Transverse colon (tissue), 4 donors: ENCODE measurements around the gene NFASC.

Experiments
- CTCF ChIP-seq, 5 experiments: fragments of 200-600 bp in 3 of 5; fragments of 450-650 bp in 2 of 5; sonication (generic) in 3 of 5; IDR thresholded peaks; 1 replicate in 2 of 5; 2 replicates in 3 of 5; pipeline ENCODE4 v1.5.1; 2016 to 2017; ENCODE audit warnings: antibody characterized with exemption in 5 of 5, inconsistent platforms in 3 of 5, mild to moderate bottlenecking in 2 of 5, moderate library complexity in 1 of 5
- POLR2AphosphoS5 ChIP-seq, 3 donors: sonication (generic); formaldehyde crosslinking; IDR thresholded peaks; one replicate each; pipeline ENCODE4 v1.6.1; 2016; ENCODE audit warnings: antibody characterized with exemption in 3 of 3

GRCh38 chr1:204944662-204945061 lies 74.0 kb downstream of the NFASC start:
- TF ChIP-seq CTCF (IDR thresholded peaks at IDR 0.05) = no peak
- no peak for TF ChIP-seq POLR2AphosphoS5 (IDR thresholded peaks at IDR 0.05)
